Measurements from ENCODE around the gene RAD23A. TPM values are rescaled to one million over a fixed set of nuclear protein-coding genes. Genes with fewer than 3 reads are reported as not detected.

Gene RAD23A
- polyA plus RNA-seq, 3 donors, result 59.3 to 69.3 (median 61.7) TPM

DNA sequence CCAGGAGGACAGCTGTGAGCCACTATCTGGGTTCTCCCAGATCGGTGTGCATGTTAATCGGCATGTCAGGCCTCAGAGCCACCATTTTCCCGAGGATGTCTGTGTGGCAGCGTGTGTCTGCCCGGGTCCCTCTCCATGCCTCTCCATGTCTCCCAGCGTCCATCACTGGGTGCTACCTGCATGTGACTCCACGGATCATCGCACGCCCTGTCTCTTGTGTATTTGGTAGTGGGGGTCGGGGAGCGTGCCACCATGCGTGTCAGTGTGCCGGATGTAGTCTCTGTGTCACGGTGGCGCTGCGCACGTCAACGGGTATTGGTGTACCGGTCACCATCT is 55.5 kb downstream of the RAD23A start:
- no peak for DNase-seq (ENCODE audit: low read depth in 3 of 3, low spot score in 2 of 3)

DNA sequence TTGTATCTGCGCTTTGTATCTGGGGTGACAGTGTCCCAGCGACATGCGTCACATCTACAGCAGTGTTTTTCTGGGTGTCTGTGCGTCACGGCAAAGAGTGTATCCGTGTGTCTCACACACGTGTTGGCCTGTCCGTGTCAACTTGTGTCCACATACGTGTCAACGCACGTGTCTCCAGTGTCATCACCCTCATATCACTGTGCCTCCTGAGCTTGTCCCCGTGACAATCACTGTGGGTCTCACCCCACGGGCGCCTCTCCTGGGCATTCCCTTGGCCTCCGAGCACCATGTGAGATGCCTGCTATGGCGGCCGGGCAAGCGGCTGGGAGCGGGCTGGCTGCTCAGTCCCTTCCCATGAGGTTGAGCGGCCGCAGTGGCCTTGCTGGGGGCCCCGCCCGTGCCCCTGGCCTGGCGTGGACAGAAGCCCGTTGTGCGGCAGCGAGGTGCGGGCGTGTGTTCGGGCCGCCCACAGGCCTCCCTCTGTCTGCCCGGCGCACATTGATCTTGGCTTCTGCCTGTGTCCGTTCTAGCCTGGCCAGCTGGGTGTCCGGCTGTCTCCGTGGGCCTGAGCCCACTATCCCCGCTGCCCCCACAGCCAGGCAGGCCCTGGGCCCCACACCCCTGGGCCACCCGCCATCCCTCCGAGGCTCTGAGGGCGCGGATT is 56.0 kb downstream of the RAD23A start:
- no peak for DNase-seq (ENCODE audit: low read depth in 3 of 3, low spot score in 2 of 3)

DNA sequence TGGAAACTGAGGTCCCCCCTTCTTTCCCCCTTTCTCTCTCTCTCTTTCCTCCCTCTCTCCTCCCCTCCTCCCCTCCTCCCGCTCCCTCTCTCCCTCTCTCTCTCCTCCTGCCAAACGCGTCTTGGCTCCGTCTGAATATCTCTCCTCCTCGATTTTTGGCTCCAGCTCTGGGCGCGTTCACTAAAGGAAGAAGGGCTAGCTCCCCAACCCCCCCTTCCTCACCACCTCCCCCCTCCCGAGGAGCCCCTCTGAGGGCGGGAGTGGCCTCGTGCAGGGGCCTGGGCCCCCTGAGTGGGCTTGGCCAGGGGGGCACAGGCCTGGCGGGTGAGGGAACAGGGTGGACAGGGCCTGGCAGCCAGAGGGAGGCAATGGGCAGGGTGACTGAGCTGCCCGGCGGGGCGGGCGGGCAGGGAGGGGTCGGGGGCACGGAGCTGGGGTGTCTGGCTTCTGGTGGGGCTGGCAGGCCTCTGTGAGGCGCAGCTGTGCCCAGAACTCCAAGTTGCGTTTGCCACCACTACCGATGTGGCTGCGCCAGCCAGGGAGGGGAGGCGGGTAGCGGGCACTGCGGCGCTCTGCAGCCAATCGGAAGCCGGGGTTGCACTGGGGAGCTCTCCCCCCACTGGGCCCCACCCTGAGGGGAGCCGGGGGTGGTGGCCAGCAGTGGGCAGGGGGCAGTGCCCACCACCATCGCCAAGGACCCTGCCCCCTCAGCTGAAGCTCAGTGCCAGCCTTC is 56.7 kb downstream of the RAD23A start:
- DNase-seq (ENCODE audit: low read depth in 3 of 3, low spot score in 2 of 3), result no peak

DNA sequence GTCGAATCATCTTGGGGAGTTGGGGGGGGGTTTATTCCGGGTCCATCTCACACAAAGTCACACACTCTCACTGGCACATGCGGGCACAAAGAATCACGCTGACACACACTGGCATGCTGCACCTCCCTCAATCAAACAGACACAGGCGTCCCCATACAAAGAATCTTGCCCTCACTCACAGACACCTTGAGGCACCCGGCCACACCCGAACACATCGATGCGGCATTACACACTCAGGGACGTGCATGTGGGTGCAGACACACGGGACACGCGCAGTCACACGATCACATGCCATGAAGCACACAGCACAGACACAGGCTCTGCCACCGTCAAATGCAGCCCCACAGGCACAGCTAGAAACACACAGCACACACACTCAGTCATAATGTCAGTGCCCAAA is 57.4 kb downstream of the RAD23A start:
- no peak for DNase-seq (ENCODE audit: low read depth in 3 of 3, low spot score in 2 of 3)

Other genes with a start within 250 kb of the RAD23A start
- 10 to 100 TPM; 12.0 to 14.3 (median 12.6) TPM for gene FBXW9, start 249.2 kb upstream of the RAD23A start, polyA plus RNA-seq (ENCODE audit: insufficient read length in 3 of 3)
- 10 to 100 TPM; 62.2 to 66.0 (median 62.9) TPM for gene TNPO2, start 221.9 kb upstream of the RAD23A start, polyA plus RNA-seq (ENCODE audit: insufficient read length in 3 of 3)
- 100 to 1,000 TPM; 125 to 160 (median 151) TPM for gene TRIR, start 211.2 kb upstream of the RAD23A start, polyA plus RNA-seq (ENCODE audit: insufficient read length in 3 of 3)
- gene GET3, start 208.4 kb upstream of the RAD23A start, polyA plus RNA-seq (ENCODE audit: insufficient read length in 3 of 3), result 10 to 100 TPM; 83.8 to 97.1 (median 89.2) TPM
- under 1 TPM in 2 of 3 donors, not detected in 1; 0.07 to 0.08 TPM for gene BEST2, start 194.1 kb upstream of the RAD23A start, polyA plus RNA-seq (ENCODE audit: insufficient read length in 3 of 3)
- 10 to 100 TPM; 34.5 to 47.7 (median 42.4) TPM for gene HOOK2, start 170.3 kb upstream of the RAD23A start, polyA plus RNA-seq (ENCODE audit: insufficient read length in 3 of 3)
- gene JUNB, start 154.4 kb upstream of the RAD23A start, polyA plus RNA-seq (ENCODE audit: insufficient read length in 3 of 3), result 10 to 100 TPM; 21.4 to 47.8 (median 32.9) TPM
- 100 to 1,000 TPM; 286 to 323 (median 296) TPM for gene PRDX2, start 144.1 kb upstream of the RAD23A start, polyA plus RNA-seq (ENCODE audit: insufficient read length in 3 of 3)
- gene THSD8, start 143.8 kb upstream of the RAD23A start, polyA plus RNA-seq (ENCODE audit: insufficient read length in 3 of 3), result 1 to 10 TPM; 1.7 to 7.5 (median 5.9) TPM
- gene RNASEH2A, start 139.3 kb upstream of the RAD23A start, polyA plus RNA-seq (ENCODE audit: insufficient read length in 3 of 3), result 10 to 100 TPM; 31.6 to 35.6 (median 34.9) TPM
- gene RTBDN, start 111.3 kb upstream of the RAD23A start, polyA plus RNA-seq (ENCODE audit: insufficient read length in 3 of 3), result not detected
- under 1 TPM; 0.80 to 0.99 (median 0.89) TPM for gene MAST1, start 107.3 kb upstream of the RAD23A start, polyA plus RNA-seq (ENCODE audit: insufficient read length in 3 of 3)
- gene DNASE2, start 64.4 kb upstream of the RAD23A start, polyA plus RNA-seq (ENCODE audit: insufficient read length in 3 of 3), result 10 to 100 TPM; 10.1 to 15.0 (median 11.6) TPM
- gene KLF1, start 58.7 kb upstream of the RAD23A start, polyA plus RNA-seq (ENCODE audit: insufficient read length in 3 of 3), result under 1 TPM; 0.39 to 0.44 (median 0.40) TPM
- gene GCDH, start 54.7 kb upstream of the RAD23A start, polyA plus RNA-seq (ENCODE audit: insufficient read length in 3 of 3), result 10 to 100 TPM; 24.0 to 30.4 (median 27.6) TPM
- gene SYCE2, start 26.6 kb upstream of the RAD23A start, polyA plus RNA-seq (ENCODE audit: insufficient read length in 3 of 3), result 1 to 10 TPM; 1.7 to 3.6 (median 2.7) TPM
- gene FARSA, start 12.2 kb upstream of the RAD23A start, polyA plus RNA-seq (ENCODE audit: insufficient read length in 3 of 3), result 10 to 100 TPM; 42.7 to 49.7 (median 42.7) TPM
- 1,000 to 10,000 TPM in 1 of 3 donors, 100 to 1,000 TPM in 2; 833 to 1,059 (median 960) TPM for gene CALR, start 7.3 kb upstream of the RAD23A start, polyA plus RNA-seq (ENCODE audit: insufficient read length in 3 of 3)
- gene GADD45GIP1, start 11.4 kb downstream of the RAD23A start, polyA plus RNA-seq (ENCODE audit: insufficient read length in 3 of 3), result 10 to 100 TPM; 28.0 to 33.3 (median 30.6) TPM
- gene DAND5, start 23.7 kb downstream of the RAD23A start, polyA plus RNA-seq (ENCODE audit: insufficient read length in 3 of 3), result under 1 TPM in 2 of 3 donors, not detected in 1; 0.11 to 0.15 TPM
- gene NFIX, start 49.6 kb downstream of the RAD23A start, polyA plus RNA-seq (ENCODE audit: insufficient read length in 3 of 3), result 10 to 100 TPM; 13.3 to 15.0 (median 14.2) TPM
- gene LYL1, start 157.0 kb downstream of the RAD23A start, polyA plus RNA-seq (ENCODE audit: insufficient read length in 3 of 3), result 1 to 10 TPM; 3.2 to 5.5 (median 3.5) TPM
- 10 to 100 TPM; 30.8 to 34.5 (median 32.0) TPM for gene TRMT1, start 170.9 kb downstream of the RAD23A start, polyA plus RNA-seq (ENCODE audit: insufficient read length in 3 of 3)
- gene NACC1, start 172.4 kb downstream of the RAD23A start, polyA plus RNA-seq (ENCODE audit: insufficient read length in 3 of 3), result 10 to 100 TPM; 18.3 to 23.9 (median 21.2) TPM
- 10 to 100 TPM; 53.4 to 61.6 (median 59.8) TPM for gene STX10, start 204.5 kb downstream of the RAD23A start, polyA plus RNA-seq (ENCODE audit: insufficient read length in 3 of 3)
- gene IER2, start 204.5 kb downstream of the RAD23A start, polyA plus RNA-seq (ENCODE audit: insufficient read length in 3 of 3), result 100 to 1,000 TPM in 1 of 3 donors, 10 to 100 TPM in 2; 77.9 to 128 (median 96.6) TPM

All from right renal cortex interstitium (tissue), 3 donors.